Daoy (cell line): ENCODE measurements around the gene NDST1. TPM values are rescaled to one million over a fixed set of nuclear protein-coding genes. Genes with fewer than 3 reads are reported as not detected.

Experiments
- DNase-seq: peaks from one replicate; pipeline ENCODE4 v3.0.0-alpha.2; 2015; ENCODE audit warnings: low read depth
- total RNA-seq: library from RNA; depleted of rRNA; stranded (reverse); fragments of >200 nt; shearing (Covaris generic); gene quantifications from 2 replicates; pipeline ENCODE4 v1.2.3, GENCODE V29; 2014

NDST1 gene
- total RNA-seq, 1 experiment from 2014 or later = 34.7 TPM

DNA sequence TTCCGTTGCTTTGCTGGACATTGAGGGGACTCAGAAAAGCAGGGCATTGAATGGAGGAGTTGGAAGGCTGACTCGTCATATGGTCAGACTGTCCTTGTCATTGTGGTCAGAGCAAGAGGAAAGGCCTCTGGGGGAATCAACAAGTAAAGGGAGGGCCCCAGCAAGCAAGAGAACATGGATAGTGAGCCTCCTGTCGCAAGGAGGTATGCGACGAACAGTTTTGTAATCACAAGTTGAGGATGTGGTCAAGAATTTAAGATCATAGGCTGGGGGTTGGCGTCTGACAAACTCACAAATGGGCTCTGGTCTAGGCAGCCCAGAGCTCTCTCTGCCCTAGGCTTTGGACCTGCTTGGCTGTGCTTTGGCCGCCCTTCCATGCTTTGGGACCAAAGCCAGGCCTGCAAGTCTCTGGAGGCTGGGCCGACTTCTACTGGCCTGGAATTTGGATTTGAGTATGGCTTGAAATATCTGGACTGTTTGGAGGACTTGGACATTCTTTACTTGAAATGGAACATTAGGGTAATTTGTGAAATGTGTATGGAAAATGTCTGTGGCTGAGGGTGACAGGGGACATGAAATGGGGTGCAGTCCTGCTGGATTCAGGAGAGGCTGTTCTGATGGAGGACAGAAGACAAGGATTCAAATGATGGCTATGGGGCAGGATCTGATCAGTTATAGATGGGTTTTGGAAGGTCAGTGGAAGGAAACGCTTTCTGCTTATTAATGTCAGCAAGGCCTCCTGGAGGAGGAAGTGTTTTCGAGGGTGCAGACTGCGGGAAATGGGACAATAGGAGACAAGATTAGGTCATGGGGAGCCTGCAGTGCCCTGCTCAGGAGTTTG is 19.2 kb upstream of the NDST1 start:
- DNase-seq = no peak

DNA sequence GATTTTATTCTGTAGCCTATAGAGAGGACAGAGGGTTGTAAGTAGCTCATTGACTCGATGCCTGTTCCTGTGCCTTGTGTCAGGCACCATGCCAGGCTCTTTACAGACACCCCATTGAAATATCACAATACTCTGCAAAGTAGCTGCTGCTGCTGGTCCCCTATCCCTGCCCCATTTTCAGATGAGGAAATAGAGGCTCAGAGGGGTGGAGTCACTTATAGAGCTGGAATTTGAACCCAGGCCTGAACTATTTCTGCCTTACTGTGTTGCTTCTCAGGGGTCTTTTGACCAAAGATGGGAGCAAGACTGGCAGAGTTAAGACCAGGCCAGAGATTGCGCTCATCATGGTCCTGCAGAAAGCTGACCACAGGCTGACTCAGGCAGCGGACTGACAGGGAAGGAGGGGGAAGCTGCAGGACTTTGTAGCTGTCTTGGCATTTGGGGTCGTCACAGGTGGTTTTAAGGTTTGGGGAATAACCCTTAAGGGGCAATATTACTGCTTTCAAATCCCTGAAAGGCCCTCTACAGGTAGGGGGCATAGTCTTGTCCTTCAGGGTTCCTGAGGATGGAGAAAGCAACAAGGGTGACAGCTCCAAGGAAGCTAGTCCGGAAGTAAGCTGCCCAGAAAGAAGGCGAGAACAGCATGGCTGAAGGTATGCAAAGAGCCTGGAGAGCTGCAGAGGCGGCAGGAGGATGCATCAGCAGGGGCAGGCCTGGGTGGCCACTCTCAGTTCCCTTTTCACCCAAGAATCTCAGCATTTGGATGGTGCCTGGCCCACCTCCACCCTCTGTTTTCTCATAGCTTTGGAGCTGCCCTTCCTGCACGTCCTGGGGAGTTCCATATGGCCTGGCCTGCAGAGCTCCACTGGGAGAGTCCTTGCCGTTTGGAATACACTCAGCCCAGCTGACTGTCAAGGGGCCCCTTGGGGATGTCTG is 18.3 kb upstream of the NDST1 start:
- DNase-seq = no peak

DNA sequence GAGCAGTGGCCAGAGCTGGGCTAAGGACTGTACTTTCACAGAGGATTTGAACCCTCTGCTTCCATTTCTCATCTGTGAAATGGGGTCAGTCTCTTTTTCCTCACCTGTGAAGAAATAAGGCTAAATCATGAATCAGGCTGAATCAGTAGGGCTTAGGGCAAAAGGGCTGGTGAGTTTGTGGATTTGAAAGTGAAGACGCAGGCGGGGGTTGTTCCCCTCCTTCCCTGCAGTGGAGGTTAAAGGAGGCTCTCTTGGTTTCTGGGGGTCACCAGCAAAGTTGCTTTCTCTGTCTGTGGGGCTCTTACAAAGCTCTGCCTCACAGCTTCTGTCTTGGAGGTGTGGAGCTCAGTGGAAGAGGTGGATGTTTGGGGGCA is 17.6 kb upstream of the NDST1 start:
- no peak for DNase-seq

DNA sequence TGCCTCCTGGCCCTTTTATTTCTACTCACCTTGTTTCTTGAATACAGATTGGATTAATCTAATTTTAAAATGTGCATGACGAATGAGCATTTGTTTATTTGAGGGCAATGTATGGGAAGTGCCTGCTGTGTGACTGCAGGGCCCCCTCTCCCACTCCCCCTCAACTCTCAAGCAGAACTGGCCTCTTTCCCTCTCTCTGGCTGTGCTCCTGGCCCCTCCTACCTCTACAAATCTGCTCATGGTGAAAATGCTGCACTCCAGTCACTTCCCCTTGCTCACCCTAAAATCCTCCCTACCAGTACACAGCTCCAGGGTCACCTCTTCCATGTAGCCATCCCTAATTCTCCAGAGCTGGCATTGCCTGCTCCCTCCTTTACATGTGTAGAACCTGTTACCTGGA is 17.2 kb upstream of the NDST1 start:
- no peak for DNase-seq

DNA sequence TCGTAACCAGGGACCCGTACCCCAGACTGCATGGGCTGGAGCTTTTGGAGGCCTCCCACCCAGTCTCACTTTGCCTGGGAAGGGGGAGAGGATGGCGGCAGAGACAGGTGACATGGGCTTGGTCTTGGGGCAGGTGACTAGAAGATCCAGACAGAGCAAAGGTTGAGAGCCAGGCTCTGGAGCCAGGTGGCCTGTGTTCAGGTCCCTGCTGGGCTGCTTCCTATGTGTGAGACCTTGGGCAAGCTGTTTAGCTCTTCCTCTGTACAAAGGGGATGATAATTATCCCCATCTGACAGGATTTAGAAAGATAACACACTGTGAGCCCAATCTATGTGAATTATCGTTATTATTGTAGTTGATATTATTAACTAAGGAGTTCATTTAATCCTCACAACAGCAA is 16.1 kb upstream of the NDST1 start:
- no peak for DNase-seq

DNA sequence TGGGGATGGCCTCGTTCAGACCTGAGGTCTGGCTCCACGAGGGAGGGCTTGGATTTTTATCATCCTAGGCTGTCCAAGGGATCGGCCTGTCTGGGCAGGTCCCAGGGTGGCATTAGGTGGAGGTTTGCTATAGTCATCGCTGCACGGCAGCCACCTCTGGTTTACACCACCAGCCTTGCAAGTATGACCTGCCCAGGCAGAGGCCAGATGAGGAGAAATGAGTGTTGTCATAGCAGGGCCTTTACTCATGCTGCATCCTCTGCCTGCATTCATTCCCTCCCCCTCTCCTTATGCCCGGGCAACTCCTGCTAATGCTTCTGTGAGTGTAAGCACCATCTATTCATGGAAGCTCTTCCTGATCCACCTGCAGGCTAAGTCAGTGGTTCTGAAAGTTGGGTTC is 15.3 kb upstream of the NDST1 start:
- DNase-seq = peak; percentile 67

DNA sequence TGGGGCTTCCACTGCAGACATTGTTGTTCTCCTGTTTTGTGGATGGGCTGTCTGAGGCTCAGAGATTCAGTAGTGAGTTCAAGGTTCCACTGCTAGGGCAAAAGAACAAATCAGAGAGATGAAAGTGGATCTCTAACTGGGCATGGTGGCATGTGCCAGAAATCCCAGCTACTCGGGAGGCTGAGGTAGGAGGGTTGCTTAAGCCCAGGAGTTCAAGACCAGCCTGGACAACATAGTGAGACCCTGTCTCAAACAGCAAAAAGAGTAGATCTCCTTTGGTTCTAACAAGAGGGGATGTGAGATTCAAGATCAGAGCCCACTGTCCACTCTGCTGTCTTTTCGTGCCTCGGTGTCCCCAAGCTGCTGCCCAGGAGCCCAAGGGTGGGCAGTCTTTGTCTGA is 11.8 kb upstream of the NDST1 start:
- DNase-seq = no peak

DNA sequence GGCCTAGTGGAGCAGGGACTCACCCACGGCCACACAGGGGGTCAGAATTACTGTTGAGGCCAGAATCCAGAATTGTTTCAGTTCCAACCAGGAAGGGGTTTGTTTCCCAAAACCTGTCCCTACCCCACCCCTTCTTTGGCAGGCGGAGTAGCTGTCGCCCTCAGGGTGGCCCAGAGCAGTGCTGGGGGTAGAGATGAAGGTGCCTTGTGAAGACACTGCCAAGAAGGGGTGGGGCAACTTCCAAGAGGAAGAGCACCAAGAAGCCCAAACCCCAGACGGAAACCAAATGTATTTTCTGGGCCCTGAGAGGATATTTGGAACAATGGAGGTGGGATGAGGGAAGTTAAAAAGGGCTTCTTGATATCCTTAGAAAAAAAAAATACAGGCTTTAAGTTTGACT is 11.4 kb upstream of the NDST1 start:
- no peak for DNase-seq

DNA sequence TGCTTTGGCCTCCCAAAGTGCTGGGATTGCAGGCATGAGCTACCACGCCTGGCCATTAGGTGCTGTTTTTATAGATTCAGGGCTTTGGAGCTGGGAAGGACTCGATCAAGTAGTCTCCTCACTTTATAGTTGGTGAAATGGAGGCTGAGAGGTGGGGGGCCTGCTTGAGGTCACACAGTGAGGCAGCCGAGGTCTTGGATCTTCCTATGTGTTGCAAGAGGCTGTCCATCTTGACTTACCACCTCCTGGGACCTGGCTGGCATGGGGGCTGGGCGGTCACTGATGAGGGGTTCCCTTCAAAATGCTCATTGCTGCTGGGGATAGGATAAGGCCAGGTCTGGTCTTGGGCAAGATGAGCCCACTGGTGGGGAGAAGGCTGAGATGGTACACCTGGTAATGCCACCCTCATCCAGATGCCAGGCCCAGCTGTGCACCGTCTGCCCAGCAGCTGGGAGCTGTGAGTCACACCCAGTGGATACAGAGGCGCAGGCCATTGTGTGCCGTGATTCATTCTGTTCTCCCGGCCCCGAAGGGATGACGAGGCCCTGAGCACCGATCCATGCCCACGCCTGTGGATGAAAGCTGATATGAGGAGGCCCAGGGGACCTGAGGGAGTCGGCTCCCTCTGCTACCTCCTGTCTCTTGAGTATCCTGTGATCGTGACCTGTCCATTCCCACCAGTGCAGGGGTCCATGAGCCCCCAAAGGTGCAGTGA is 10.5 kb upstream of the NDST1 start:
- DNase-seq = peak; percentile 99

DNA sequence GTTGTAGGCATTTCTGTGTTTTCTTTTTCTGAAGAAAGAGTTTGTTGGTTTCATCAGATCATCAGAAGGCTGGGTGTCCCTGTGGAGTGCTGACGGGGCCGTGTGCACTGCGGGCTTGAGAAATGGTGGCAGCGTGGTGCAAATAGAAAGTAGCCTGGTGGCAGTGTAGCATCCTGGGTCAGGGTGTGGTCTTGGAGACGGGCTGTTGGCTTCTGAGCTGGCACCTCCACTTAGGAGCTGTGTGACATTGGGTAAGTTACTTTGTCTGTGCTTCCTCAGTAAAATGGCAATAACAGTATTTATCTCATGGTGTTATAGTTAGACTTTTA is 10.0 kb upstream of the NDST1 start:
- DNase-seq = no peak

DNA sequence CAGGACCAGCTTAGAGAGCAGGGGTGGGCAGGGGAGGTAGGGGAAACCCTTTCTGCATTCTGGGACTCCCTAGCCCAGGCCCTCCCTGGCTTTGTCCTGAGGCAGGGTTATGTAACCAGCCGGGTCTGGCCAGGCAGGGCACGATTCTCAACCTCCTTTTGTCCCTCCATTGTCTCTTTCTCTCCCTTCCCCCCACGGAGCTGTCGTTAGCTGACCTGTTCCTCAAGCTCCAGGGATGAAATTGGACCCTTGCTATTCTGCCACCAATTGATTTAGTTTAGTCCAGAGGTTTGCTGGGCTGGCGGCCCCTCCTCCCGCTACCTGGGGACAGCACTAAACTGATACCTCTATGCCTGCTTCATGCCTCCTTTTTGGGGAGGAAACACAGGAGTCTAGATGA is 9.4 kb upstream of the NDST1 start:
- DNase-seq = no peak

DNA sequence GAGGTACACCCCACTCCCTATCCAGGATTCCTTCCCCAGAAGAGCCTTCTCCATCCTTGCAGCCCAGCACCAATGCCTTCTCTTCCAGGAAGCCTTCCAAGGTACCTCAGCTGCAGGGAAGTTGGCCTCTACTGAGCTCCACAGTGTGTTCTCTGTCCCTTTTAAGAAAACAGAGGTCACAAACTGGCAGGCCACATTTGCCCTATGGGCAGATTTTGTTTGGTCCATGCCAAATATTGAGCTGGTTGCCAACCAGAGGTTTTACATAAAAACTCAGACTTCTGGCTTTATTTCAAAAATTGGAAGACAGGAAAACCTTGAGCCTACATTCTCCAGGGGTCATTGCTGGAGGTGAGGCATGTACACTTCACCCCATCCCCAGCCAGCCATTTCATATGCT is 9.0 kb upstream of the NDST1 start:
- no peak for DNase-seq

DNA sequence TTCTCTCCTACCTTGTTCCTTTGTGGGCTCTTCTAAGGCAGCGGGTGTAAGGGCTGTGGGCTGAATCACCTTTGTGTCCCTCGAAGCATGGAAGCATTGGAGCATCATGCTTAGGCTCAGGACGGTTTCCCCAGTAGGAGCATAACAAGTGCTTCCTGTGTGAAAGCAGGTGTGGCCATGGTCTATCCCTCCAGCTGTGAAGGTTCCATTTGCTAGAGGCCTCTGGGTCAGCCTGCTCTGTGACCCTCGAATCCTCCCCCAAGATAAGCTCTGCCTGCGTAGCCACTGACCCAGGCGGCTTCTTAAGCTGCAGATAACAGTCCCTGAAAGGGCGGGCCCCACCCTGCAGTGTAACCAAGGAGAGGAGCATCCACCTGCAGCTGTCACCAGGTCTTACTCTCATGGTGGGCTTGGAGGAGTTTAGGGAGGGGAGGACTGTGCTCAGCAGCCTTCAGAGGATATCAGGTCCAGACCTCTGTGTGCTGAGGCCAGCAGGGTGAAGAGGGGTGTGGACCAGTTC is 8.4 kb upstream of the NDST1 start:
- DNase-seq = no peak

DNA sequence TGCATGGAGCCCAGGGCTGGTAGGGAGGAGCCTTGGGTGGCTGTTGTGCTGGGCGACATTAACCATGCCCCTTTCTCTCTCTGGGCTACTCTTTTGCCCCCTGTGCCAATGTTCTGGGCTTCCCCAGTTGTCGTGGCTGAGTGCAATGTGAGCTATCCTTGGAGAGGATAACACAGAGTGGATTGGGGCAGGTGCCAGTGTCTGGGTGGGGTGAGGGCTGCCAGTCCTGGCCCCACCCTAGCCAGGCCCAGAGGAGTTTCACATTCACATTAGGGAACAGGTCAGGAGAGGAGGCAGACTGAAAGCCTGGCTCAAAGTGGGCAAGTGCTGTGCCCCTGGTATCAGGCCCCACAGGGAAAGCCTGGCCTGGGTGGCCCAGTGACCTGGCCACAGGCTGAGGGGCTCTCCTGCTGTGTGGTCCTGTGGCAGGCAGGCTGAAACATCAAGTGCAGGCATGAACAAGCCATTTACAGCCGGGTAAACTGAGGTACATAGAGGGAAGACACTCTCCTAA is 7.5 kb upstream of the NDST1 start:
- no peak for DNase-seq

DNA sequence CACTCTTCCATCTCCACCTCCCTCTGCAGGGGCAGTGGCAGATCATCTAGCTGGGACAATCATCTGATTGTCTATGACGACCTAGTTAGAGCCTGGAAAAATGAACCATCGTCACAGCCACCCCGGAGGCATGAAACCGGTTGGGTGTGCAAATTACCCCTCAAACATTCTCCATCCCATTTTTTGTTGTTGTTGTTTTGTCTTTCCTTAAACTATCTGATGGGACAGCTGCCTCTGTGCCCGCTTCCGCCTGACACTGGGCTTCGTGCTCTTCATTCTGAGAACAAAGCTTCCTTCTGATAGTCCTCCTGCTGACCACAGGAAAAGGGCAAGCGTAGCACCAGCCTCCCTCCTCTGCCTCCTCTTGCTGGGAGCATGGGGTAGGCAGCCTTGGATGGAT is 7.0 kb upstream of the NDST1 start:
- DNase-seq = no peak

DNA sequence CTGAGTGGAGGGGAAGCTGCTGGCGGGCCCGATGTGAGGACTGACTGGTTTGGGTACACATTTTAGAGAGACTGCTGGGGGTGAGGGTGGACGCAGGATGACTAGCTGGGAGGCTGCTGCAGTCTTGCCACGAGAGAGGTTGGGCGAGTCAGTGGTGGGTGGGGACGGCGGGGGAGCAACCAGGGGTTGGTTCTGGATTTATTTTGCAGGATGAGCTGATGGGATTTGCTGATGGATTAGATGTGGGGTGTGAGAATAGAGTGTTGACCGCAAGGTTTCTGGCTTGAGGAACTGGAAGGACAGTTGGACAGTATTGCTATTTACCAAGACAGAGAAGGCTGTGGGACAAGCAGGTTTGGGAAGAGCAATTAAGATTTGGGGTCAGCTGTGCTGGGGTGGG is 5.8 kb upstream of the NDST1 start:
- peak; percentile 53 for DNase-seq

DNA sequence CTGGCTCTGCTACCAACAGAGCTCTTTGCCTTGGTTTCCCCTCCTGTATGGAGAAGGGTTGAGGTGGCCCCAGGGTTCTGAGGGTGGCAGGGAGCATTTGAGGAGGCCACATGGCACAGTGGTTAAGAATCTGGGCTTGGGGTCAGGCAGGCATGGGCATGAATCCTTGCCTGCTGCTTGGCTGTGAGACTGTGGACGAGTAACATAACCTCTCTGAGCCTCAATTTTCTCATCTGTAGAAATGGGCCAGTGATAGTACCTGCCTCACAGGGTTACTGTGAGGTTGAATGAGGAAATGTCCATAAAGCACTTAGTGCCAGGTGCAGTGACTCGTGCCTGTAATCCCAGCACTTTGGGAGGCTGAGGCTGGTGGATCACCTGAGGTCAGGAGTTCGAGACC is 5.1 kb upstream of the NDST1 start:
- DNase-seq = no peak

DNA sequence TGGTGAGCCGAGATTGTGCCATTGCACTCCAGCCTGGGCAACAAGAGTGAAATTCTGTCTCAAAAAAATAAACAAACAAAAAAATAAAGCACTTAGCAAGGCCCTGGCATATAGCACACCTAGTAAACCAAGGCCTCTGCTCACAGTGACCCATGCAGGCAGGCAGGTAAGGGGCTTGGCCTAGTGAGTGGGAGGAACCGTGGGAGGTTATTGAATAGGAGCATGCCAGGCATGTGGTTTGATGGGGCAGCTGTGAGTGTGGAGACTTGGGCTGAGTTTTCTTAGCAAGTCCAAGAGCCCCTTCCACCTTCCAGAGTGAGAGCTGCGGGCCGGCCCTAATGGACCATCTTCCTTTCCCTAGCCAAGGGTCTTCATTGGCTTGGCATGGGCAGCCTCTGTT is 4.5 kb upstream of the NDST1 start:
- DNase-seq = no peak

DNA sequence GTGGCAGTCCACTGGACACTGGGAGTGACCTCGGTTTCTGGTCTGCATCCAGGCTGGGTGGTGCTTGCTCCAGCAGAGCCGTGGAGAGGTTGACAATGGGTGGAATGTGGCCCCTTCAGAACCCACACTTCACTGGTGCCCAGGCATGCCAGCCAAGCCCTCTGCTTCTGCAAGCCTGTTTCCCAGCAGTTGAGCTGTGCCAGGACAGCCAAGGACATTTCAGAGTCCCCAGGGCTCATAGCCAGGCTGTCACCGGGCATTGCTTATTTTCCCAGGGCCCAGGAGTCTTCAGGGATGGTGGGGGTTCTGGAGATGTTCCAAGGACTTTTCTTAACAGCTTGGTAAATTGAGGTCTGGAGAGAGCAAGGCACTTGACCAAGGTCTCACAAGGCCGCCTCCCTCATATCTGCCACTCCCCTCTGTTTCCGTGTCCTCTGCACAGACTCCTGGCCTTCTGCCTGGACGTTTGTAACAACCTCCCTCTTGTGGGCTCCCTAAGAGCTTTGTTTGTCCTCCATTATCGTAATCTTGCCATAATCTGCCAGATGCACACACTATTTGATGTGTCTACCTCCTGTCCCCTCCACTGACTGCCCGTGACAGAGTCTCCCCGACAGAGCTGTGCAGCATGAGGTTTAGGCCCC is 3.8 kb upstream of the NDST1 start:
- DNase-seq = no peak

DNA sequence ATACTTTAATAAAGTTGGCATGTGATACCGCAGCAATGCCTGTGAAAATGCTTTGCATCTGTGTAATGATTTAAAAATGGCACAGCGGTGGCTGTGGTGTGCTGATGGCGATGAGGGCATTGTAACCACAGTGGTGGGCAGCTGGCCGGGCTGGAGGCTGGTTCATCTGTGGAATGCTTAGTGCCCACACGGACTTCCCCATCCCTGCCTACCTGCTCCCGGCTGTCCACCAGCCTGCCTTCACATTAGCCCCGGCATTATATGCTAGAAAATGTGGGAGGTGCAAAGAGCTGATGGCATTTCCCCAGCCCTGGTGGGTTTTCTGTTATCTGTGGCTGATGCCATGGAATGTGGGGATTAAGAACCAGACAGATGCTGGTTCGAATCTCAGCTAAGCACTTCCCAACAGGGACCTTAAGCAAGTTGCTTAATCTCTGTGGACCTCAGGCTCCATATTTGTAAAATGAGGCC is 2.9 kb upstream of the NDST1 start:
- peak; percentile 81 for DNase-seq

DNA sequence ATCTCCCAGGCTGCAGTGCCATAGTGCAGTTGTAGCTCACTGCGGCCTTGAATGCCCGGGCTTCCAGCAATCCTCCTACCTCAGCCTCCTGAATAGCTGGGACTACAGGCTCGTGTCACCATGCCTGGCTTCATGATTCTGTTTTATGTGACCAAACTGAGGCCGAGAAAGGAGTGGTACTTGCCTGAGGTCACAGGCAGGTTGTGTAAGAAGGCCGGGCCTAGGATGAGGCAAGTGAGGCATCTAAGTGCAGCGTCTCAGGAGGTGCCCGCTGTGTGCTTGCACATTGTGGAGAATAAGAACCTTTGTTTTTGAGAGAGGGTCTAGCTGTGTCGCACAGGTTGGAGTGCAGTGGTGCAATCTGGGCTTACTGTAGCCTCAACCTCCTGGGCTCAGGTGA is 2.1 kb upstream of the NDST1 start:
- DNase-seq = no peak
